ENCODE data around the gene ATP10D.
"Not testable (repeated sequence)": the region's sequence is repeated elsewhere in the genome, so short reads cannot be mapped to it uniquely, and the experiment has no call there.

Gene ATP10D

GRCh38 chr4:47535567-47536147 is 50.6 kb downstream of the ATP10D start:
- DNase-seq (ENCODE audit: low spot score) = no peak

GRCh38 chr4:47536966-47537365 is 51.9 kb downstream of the ATP10D start:
- no peak for DNase-seq (ENCODE audit: low spot score)

GRCh38 chr4:47538111-47538824 is 53.2 kb downstream of the ATP10D start:
- no peak for DNase-seq (ENCODE audit: low spot score)

- no peak for DNase-seq (ENCODE audit: low spot score)
Measured at GRCh38 chr4:47538825-47539154, 53.7 kb downstream of the ATP10D start.

- not testable (repeated sequence) for DNase-seq (ENCODE audit: low spot score)
Measured at GRCh38 chr4:47542640-47543039, 57.6 kb downstream of the ATP10D start.

GRCh38 chr4:47543331-47543730 is 58.3 kb downstream of the ATP10D start:
- DNase-seq (ENCODE audit: low spot score) = no peak

- not testable (repeated sequence) for DNase-seq (ENCODE audit: low spot score)
Measured at GRCh38 chr4:47550357-47550756, 65.3 kb downstream of the ATP10D start.

GRCh38 chr4:47550899-47551548 is 65.9 kb downstream of the ATP10D start:
- no peak for DNase-seq (ENCODE audit: low spot score)

GRCh38 chr4:47551682-47552081 is 66.6 kb downstream of the ATP10D start:
- no peak for DNase-seq (ENCODE audit: low spot score)

GRCh38 chr4:47553329-47554125 is 68.5 kb downstream of the ATP10D start:
- DNase-seq (ENCODE audit: low spot score) = no peak

GRCh38 chr4:47555920-47556319 is 70.8 kb downstream of the ATP10D start:
- DNase-seq (ENCODE audit: low spot score) = not testable (repeated sequence)

GRCh38 chr4:47557255-47557654 is 72.2 kb downstream of the ATP10D start:
- no peak for DNase-seq (ENCODE audit: low spot score)

- DNase-seq (ENCODE audit: low spot score) = no peak
Measured at GRCh38 chr4:47560682-47561081, 75.6 kb downstream of the ATP10D start.

GRCh38 chr4:47561331-47561730 is 76.3 kb downstream of the ATP10D start:
- DNase-seq (ENCODE audit: low spot score) = no peak

- DNase-seq (ENCODE audit: low spot score) = no peak
Measured at GRCh38 chr4:47562297-47562696, 77.2 kb downstream of the ATP10D start.

- no peak for DNase-seq (ENCODE audit: low spot score)
Measured at GRCh38 chr4:47566566-47566965, 81.5 kb downstream of the ATP10D start.

GRCh38 chr4:47566969-47567368 is 81.9 kb downstream of the ATP10D start:
- DNase-seq (ENCODE audit: low spot score) = no peak

GRCh38 chr4:47567511-47567910 is 82.4 kb downstream of the ATP10D start:
- no peak for DNase-seq (ENCODE audit: low spot score)

GRCh38 chr4:47570816-47571215 is 85.7 kb downstream of the ATP10D start:
- no peak for DNase-seq (ENCODE audit: low spot score)

GRCh38 chr4:47572981-47573380 is 87.9 kb downstream of the ATP10D start:
- DNase-seq (ENCODE audit: low spot score) = no peak

- no peak for DNase-seq (ENCODE audit: low spot score)
Measured at GRCh38 chr4:47577779-47578553, 92.9 kb downstream of the ATP10D start.

- DNase-seq (ENCODE audit: low spot score) = no peak
Measured at GRCh38 chr4:47579235-47579634, 94.2 kb downstream of the ATP10D start.

Data from hematopoietic multipotent progenitor cell treated with erythropoietin and hydrocortisone succinate and interleukin-3 and kit ligand, for 17 days (in vitro differentiated cells).